Measurements from ENCODE around the gene GOT1.
A peak's percentile ranks its signal among the peaks of the same experiment; 100 is the strongest.

GOT1 gene

GRCh38 chr10:99450156-99450555, 19.7 kb upstream of the GOT1 start:
- no peak for DNase-seq (ENCODE audit: low read depth)
- TF ChIP-seq CTCF (conservative IDR thresholded peaks at IDR 0.05; ENCODE audit: low read length) = no peak
- no peak overlapping the region for H3K4me3 ChIP-seq (ENCODE audit: low read length)

GRCh38 chr10:99449023-99449422, 18.6 kb upstream of the GOT1 start:
- DNase-seq (ENCODE audit: low read depth) = no peak
- TF ChIP-seq CTCF (conservative IDR thresholded peaks at IDR 0.05; ENCODE audit: low read length) = no peak
- H3K4me3 ChIP-seq (ENCODE audit: low read length) = no peak overlapping the region

DNA sequence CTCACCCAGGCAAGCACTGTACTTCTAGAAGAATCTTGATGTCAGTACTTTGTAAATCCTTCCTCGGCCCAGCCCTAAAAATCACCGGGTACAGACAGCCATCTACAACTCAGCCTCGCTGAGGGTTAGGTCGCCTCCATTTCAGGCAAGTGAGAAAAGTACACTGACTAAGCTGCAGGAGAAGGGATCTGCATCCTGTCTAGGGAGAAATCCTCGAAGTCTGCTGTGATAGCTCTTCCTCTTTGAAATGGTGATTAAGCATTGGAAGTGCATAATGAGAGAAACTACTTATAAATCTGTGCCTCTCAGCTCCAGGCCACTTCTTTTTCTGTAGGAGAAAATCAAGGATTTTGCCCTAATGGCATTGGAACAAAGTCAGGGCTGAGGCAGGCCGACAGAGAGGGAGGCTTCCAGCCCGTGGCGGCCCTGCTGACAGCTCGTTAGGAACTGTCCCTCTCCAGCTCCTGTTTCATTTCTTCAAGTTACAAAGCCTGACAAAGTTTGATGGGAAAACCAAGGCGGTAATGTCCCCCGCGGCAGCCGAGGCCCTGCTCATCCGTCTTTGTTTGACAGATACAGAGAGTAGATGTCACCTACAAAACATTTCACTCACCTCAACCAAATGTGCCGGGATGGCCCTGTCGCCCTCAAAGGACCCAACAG, 14.1 kb upstream of the GOT1 start:
- no peak overlapping the region for H3K4me3 ChIP-seq (ENCODE audit: low read length)
- DNase-seq (ENCODE audit: low read depth) = no peak
- no peak for TF ChIP-seq CTCF (conservative IDR thresholded peaks at IDR 0.05; ENCODE audit: low read length)

GRCh38 chr10:99443500-99443899, 13.1 kb upstream of the GOT1 start:
- no peak for DNase-seq (ENCODE audit: low read depth)
- no peak for TF ChIP-seq CTCF (conservative IDR thresholded peaks at IDR 0.05; ENCODE audit: low read length)
- H3K4me3 ChIP-seq (ENCODE audit: low read length) = no peak overlapping the region

DNA sequence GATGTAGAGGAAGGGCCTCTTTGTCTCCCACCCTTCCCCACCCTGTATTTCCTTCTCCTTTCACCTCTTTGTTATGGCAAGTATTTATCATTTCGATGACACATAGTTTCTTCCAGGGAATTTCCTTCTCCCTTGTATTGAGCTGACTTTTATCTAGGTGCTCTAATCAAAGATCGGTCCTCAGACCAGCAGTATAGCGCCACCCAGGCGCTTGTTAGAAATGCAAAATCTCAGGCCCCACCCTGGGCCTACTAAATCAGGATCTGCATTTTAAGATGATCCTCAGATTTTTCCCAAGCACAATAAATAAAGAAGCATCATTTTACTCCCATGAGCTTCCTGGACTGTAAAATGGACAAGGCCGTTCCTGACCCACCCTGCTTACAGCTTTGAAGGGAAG, 12.0 kb upstream of the GOT1 start:
- DNase-seq (ENCODE audit: low read depth) = no peak
- no peak overlapping the region for H3K4me3 ChIP-seq (ENCODE audit: low read length)
- TF ChIP-seq CTCF (conservative IDR thresholded peaks at IDR 0.05; ENCODE audit: low read length) = no peak

DNA sequence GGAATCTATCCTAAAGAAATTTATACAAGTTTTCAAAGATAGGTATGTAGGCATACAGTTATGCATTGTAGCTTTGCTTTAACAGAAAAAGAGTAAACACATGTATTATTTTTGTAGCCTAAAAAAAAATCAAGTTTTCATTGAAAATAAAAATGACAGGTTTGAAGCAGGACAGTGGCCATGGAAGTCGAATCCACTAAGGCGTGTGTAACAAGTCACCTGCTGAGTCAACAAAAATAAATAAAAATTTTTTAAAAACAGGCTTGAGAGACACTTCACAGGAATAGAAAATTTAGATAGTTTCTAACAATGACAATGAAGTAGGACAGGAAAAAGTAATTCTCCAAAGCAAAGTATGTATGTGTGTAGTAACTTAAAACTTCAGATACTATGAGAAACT, 8.5 kb upstream of the GOT1 start:
- H3K4me3 ChIP-seq (ENCODE audit: low read length) = no peak overlapping the region
- no peak for DNase-seq (ENCODE audit: low read depth)
- TF ChIP-seq CTCF (conservative IDR thresholded peaks at IDR 0.05; ENCODE audit: low read length) = no peak

DNA sequence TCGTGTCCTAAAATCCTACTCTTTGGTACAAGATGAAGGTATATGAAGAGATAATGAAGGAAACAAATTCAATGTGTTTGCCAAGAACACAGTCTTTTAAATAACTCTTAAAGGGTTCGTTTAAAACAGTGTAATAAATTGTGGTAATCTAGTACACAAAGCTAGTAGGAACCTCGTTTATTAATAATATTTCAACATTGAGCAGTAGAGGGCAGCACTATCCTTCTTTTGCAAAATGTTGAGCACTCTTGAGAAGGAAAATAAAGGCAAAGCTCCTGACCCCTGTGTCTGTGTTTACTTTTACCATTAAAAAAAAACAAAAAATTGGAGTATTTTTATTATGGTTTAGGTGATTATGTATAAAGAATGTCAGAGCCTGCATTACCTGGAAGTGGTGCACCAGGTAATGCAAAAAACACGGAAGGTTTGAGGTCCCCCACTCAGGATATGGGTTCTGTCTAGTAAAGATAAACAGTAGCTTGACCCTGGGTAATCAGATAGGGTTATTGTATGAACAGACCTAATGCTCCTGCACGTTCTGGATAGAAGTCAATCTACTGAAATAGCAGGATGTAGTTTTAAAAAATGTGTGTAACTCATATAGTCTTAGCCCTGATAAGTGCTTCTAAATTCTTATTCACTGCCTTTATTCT, 5.7 kb upstream of the GOT1 start:
- DNase-seq (ENCODE audit: low read depth) = peak; percentile 58
- peak; percentile 60 for TF ChIP-seq CTCF (conservative IDR thresholded peaks at IDR 0.05; ENCODE audit: low read length)
- no peak overlapping the region for H3K4me3 ChIP-seq (ENCODE audit: low read length)
